ENCODE measurements around the gene KRT86.

The KRT86 gene

DNA sequence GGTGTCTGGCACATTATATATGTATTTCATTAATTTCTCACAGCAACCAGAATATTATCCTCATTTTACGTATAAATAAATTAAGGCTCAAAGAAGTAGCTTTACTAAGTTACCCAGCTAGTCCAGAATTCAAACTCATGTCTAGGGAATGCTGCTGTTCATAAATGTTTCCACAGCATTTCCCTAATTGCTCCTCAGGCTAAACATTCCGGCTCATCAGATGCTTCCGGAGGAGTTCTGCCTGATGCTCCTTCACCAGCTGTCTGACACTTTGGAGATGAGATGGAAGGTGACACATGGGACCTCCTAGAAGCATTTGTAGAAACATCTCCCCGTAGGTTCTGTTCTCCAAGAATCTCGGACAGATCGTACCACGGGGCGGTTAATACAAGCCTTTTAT lies 80.7 kb downstream of the KRT86 start:
- H3K9me3 ChIP-seq (ENCODE audit: insufficient read depth, low read length), result no peaks in the 10 kb centered on the region

DNA sequence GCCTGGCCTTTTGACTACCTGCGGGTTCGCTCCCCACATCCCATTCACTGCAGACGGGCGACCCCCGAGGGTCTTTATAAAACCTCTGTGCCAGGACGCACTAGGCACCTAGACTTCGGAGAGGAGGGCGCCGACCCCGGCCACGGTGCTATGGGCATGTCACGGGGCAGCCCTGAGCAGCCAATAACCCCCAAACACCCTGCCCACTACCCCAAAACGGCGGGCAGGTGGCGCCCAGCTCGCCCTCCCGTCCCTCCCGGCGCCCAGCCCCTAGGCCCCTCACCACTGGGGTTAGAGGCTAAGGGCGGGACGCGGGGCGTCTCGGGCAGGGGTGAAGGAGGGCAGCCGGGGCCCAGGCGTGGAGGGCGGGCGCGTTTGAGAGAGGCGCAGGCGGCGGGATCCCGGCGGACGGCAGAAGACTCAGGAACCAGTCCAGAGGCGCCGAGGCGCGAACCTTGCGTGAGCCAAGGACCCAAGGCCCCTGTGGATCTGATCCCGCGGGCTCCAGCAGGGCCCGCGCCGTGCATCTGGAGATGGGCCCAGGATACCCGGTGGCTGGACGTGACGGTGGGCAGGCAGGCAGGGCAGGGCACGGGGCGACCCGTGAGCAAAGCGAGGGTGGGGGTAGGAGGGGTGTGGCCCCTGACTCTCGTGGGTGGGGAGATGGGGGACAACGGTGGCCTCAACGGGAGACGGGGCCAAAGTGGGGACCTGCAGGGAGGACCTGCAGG lies 81.8 kb downstream of the KRT86 start:
- H3K27me3 ChIP-seq (ENCODE audit: low read length), result no peaks in the 10 kb centered on the region
- no peaks in the 10 kb centered on the region for H4K20me1 ChIP-seq (ENCODE audit: low read depth, low read length)
- H3K9me3 ChIP-seq (ENCODE audit: insufficient read depth, low read length), result no peaks in the 10 kb centered on the region
- no peak overlapping the region for H3K4me3 ChIP-seq (ENCODE audit: insufficient read depth, low read length, poor library complexity, severe bottlenecking)
- no peak overlapping the region for H2AFZ ChIP-seq (ENCODE audit: low read depth, low read length, severe bottlenecking)
- no peaks in the 10 kb centered on the region for H3K36me3 ChIP-seq (ENCODE audit: low read length)
- no peak overlapping the region for H3K27ac ChIP-seq (ENCODE audit: low read depth, low read length)
- H3K9ac ChIP-seq (ENCODE audit: low read length), result no peak overlapping the region
- no peak overlapping the region for H3K4me2 ChIP-seq (ENCODE audit: low read depth, low read length, poor library complexity, severe bottlenecking)
- TF ChIP-seq, protein P1, sequence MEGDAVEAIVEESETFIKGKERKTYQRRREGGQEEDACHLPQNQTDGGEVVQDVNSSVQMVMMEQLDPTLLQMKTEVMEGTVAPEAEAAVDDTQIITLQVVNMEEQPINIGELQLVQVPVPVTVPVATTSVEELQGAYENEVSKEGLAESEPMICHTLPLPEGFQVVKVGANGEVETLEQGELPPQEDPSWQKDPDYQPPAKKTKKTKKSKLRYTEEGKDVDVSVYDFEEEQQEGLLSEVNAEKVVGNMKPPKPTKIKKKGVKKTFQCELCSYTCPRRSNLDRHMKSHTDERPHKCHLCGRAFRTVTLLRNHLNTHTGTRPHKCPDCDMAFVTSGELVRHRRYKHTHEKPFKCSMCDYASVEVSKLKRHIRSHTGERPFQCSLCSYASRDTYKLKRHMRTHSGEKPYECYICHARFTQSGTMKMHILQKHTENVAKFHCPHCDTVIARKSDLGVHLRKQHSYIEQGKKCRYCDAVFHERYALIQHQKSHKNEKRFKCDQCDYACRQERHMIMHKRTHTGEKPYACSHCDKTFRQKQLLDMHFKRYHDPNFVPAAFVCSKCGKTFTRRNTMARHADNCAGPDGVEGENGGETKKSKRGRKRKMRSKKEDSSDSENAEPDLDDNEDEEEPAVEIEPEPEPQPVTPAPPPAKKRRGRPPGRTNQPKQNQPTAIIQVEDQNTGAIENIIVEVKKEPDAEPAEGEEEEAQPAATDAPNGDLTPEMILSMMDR (IDR thresholded peaks at IDR 0.05; ENCODE audit: insufficient read depth, low read length, poor library complexity, severe bottlenecking), result no peak
- TF ChIP-seq EZH2phosphoT487 (conservative IDR thresholded peaks at IDR 0.05; ENCODE audit: low read length), result no peak
- H3K79me2 ChIP-seq (ENCODE audit: insufficient read depth, low read length), result no peaks in the 10 kb centered on the region
- H3K9me2 ChIP-seq (replicated peaks; ENCODE audit: insufficient read depth, low read length), result no peaks in the 10 kb centered on the region
- no peaks in the 10 kb centered on the region for H3F3A ChIP-seq (ENCODE audit: insufficient read depth)

More for the DNA sequence above, 80.7 kb downstream of the KRT86 start:
- Histone ChIP-seq H3K9me2 (replicated peaks; ENCODE audit: insufficient read depth, low read length) (no peaks in the 10 kb centered on the region), H3F3A (ENCODE audit: insufficient read depth) (no peaks in the 10 kb centered on the region), H3K36me3 (ENCODE audit: low read length) (no peaks in the 10 kb centered on the region), H3K9ac (ENCODE audit: low read length) (no peak overlapping the region), H3K27me3 (ENCODE audit: low read length) (no peaks in the 10 kb centered on the region), H3K27ac (ENCODE audit: low read depth, low read length) (no peak overlapping the region), H3K79me2 (ENCODE audit: insufficient read depth, low read length) (no peaks in the 10 kb centered on the region), H3K4me2 (ENCODE audit: low read depth, low read length, poor library complexity, severe bottlenecking) (no peak overlapping the region), H4K20me1 (ENCODE audit: low read depth, low read length) (no peaks in the 10 kb centered on the region), H2AFZ (ENCODE audit: low read depth, low read length, severe bottlenecking) (no peak overlapping the region), H3K4me3 (ENCODE audit: insufficient read depth, low read length, poor library complexity, severe bottlenecking) (no peak overlapping the region)
- TF ChIP-seq, protein P1 (IDR thresholded peaks at IDR 0.05; ENCODE audit: insufficient read depth, low read length, poor library complexity, severe bottlenecking), result no peak
- no peak for TF ChIP-seq EZH2phosphoT487 (conservative IDR thresholded peaks at IDR 0.05; ENCODE audit: low read length)

DNA sequence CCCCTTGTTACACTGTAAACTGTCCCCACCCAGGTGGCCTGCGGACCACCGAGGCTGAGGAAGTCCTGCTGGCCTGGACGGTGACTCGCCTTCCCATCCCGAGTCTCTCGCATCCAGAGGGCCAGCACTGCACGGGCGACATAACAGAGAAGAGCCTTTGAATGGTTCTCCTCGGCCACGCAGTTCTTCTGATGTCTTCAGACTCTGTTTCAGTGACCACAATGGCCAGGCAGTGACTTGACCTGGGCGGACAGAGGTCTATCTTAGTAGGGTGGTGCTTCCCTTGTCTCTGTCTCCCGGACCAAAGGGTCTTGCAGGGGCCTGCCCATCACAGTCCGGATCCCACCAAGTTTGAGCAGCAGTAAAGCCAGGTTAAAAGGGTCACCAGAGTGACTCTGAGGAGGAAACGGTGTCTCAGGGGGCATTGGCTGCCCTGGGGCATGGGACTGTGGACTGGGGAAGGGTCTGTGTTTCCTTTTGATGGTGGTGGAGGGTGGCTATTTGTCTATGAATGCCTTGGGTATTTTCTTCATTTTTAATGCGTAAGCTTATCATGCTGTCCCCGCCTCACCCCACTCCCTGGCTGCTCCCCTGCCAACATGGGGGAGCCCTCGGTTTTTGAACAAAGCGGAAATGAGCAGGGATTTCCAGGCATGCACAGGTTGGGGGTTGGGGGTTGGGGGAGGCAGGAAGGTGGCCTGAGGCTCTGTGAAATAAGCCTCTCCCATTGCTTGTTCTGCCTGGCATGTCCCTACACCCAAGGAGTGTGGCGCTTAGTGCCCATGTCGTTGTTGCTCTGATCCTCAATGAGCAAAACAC lies 82.5 kb downstream of the KRT86 start:
- Histone ChIP-seq H3K79me2 (ENCODE audit: insufficient read depth, low read length) (no peaks in the 10 kb centered on the region), H3K27me3 (ENCODE audit: low read length) (no peaks in the 10 kb centered on the region), H3K4me3 (ENCODE audit: insufficient read depth, low read length, poor library complexity, severe bottlenecking) (no peak overlapping the region), H3K9me2 (replicated peaks; ENCODE audit: insufficient read depth, low read length) (no peaks in the 10 kb centered on the region), H4K20me1 (ENCODE audit: low read depth, low read length) (no peaks in the 10 kb centered on the region), H3K4me2 (ENCODE audit: low read depth, low read length, poor library complexity, severe bottlenecking) (no peak overlapping the region), H3K9me3 (ENCODE audit: insufficient read depth, low read length) (no peaks in the 10 kb centered on the region), H3K27ac (ENCODE audit: low read depth, low read length) (no peak overlapping the region), H2AFZ (ENCODE audit: low read depth, low read length, severe bottlenecking) (no peak overlapping the region), H3K36me3 (ENCODE audit: low read length) (no peaks in the 10 kb centered on the region), H3K9ac (ENCODE audit: low read length) (no peak overlapping the region), H3F3A (ENCODE audit: insufficient read depth) (no peaks in the 10 kb centered on the region)
- no peak for TF ChIP-seq EZH2phosphoT487 (conservative IDR thresholded peaks at IDR 0.05; ENCODE audit: low read length)
- TF ChIP-seq, protein P1 (IDR thresholded peaks at IDR 0.05; ENCODE audit: insufficient read depth, low read length, poor library complexity, severe bottlenecking), result no peak

All from SU-DHL-6 (cell line).